HG03439 (cell line): ENCODE results near the gene PACS1.
"Not testable (repeated sequence)": the region's sequence is repeated elsewhere in the genome, so short reads cannot be mapped to it uniquely, and the experiment has no call there.

Experiments used
- ATAC-seq: cut with Tn5 transposase; IDR thresholded peaks from one replicate; pipeline ENCODE4 v1.9.1; 2021; ENCODE audit warnings: mild to moderate bottlenecking, moderate library complexity; ENCODE audit not compliant: unreplicated experiment

PACS1 gene

GRCh38 chr11:66267379-66268243 is 197.5 kb downstream of the PACS1 start:
- ATAC-seq, result peak; percentile 43

- ATAC-seq, result peak; percentile 82
These were observed 198.3 kb downstream of the PACS1 start, which contains the start of gene RAB1B for GRCh38 chr11:66268244-66268951. TSS of gene RAB1B (plus strand) at chr11:66268639. CDS start at chr11:66268680, 41 bp downstream.

- ATAC-seq, result no peak
These were observed 199.2 kb downstream of the PACS1 start for GRCh38 chr11:66268952-66269905.

DNA sequence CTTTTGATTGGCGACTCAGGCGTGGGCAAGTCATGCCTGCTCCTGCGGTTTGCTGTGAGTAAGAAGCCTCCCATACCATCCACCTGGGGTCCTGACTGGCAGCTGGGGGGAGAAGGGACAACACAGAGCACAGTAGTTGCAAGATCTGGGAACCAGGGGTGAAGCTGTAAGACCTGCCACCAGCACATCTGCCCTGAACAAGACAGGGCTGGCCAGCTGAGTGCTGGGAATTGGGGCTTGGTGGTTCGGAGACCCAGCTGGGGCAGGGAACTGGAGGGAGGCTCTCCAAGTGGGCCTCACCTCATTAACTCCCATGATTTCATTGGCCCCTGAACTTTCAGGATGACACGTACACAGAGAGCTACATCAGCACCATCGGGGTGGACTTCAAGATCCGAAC is 201.7 kb downstream of the PACS1 start:
- no peak for ATAC-seq

GRCh38 chr11:66272596-66272995 is 202.5 kb downstream of the PACS1 start:
- ATAC-seq, result no peak

- ATAC-seq, result no peak
These were observed 204.1 kb downstream of the PACS1 start for GRCh38 chr11:66274219-66274618.

- ATAC-seq, result no peak
These were observed 205.3 kb downstream of the PACS1 start for GRCh38 chr11:66275396-66275795.

GRCh38 chr11:66275984-66276612 is 206.0 kb downstream of the PACS1 start:
- ATAC-seq, result no peak

DNA sequence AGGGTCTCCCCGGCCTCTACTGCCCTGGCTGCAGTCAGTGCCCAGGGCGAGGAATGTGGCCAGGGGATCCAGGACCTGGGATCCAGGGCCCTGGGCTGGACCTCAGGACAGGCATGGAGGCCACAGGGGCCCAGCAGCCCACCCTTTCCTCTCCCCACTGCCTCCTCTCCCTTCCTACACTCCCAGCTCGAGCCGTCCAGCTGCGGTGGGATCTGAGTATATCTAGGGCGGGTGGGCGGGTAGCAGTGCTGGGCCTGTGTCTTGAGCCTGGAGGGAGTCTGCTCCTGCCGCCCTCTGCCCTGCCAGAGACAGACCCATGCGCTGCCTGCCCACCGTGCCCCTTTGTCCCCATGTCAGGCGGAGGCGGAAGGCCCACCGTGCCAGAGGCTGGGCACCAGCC is 206.5 kb downstream of the PACS1 start:
- ATAC-seq, result not testable (repeated sequence)

- not testable (repeated sequence) for ATAC-seq
These were observed 207.0 kb downstream of the PACS1 start for GRCh38 chr11:66277064-66277463.

DNA sequence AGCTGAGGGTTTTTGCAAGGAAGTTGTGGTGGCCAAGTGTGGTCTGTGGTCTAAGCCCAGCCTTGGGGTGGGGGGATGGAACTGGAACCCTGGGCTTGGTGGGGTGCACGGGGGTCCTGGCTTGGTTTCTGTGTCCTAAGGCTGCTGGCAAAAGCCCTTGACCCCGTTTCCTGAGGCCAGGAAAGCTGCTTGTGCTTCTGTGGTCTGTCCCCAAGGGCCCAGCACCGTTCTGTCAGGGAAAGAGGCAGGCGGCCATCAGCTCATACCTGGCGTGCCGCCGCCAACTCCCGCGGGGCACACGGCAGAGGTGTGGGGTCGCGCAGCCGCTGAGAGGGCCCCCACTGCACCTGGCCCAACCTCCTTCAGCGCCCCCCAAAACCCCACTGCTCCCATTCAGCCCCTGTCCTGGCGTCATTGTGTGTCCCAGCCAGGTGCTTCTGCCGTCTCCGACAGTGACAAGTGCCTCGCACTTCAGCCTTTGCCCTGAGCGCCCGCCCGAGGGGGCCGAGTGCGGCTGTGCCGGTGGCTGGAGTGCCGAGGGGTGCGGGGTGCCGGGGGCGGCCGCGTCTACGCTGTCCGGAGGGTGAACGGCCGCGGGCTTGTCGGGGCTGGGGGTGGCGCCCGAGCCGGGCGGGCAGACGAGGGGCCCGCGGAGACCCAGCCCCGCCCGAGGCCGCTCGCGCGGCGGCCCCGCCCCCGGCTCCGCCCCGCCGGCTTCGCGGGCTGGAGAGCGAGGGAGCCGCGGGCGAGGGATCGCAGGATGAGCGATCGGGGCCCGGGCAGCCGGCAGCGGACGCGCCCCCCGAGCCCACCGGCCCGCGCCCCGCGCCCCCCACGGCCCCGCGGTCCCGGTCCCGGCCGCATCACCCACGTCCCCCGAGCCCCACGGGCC is 207.6 kb downstream of the PACS1 start, which contains the start of gene CNIH2:
Gene CNIH2, plus strand, starts transcription at position 705 of the 892 bp plus-strand sequence. CDS start 282 bp downstream, outside the sequence.
- no peak for ATAC-seq

DNA sequence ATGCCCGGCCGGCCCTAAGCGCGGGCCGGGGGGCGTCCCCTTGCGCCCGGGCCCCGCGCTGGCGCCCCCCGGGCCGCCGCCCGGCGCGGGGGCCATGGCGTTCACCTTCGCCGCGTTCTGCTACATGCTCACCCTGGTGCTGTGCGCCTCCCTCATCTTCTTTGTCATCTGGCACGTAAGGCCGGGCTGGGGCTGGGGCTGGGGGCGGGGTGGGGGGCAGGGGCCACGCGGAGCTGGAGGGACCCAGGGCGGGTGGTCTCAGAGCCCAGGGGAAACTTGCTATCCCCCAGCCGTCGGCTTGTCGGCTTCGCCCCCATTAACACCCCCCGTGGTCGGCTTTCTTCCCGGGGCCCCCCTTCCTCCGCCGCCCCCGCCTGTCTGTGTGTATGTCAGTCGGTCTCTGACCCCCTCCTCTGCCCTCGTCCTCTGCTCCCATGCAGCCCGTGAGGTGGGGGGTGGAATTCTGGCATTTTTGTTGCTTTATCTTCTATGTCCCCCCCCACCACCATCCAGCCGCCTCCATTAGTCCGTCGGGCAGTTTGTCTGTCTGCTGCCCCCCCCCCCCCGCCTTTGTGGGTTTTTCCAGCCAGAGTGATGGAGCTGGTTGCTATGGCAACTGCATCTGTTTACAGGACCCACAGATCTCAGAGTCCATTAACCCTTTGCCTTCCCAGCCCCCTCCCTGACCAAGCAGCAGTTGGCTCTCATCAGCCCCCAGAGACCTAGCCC is 208.5 kb downstream of the PACS1 start:
- ATAC-seq, result no peak

GRCh38 chr11:66279092-66279734 is 209.1 kb downstream of the PACS1 start:
- no peak for ATAC-seq

DNA sequence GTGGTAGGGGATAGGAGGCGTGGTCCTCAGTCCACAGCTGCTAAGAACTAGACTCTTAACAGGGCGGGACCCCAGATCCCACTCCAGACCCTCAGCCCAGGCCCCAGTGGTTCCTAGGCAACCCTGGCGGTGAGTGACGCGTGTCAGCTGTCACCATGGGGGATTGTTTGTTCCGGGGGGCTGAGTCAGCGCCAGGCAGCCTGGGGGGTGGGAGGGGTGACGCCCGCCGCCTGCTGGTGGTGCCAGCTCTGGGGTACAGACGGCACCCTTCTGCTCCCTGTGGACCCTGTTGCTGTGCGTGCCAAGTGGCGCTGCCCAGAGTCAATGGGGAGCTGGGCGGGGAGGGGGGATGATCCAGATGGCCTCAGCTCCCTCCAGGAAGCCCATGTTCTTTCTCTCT is 210.4 kb downstream of the PACS1 start:
- ATAC-seq, result no peak

DNA sequence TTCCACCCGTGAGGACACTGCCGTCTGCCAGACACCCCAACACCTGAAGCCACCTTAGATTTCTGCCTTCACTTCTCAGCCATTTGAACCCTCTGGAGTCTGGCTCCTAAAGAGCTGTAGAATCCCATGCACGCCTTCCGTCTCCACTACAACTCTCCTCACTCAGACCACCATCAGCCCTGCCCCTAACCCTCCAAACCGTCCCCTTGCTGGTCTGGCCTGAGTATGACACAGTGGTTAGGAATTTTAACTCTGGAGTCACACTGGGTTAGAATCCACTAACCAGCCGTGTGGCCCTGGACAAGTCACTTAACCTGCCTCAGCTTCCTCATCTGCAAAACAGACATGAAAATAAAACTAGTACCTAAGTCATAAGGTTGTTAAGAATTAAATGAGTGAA is 210.9 kb downstream of the PACS1 start:
- no peak for ATAC-seq

GRCh38 chr11:66281776-66282467 is 211.8 kb downstream of the PACS1 start:
- no peak for ATAC-seq
